ENCODE data around the gene KCNIP4. TPM values are rescaled to one million over a fixed set of nuclear protein-coding genes. Genes with fewer than 3 reads are reported as not detected.

KCNIP4 gene
- total and polyA plus RNA-seq, 9 of the 15 experiments (the other 6 are each of a cell fraction or from before 2014, with no cell fraction given) = 0.25 to 0.41 TPM; not detected in 7

DNA sequence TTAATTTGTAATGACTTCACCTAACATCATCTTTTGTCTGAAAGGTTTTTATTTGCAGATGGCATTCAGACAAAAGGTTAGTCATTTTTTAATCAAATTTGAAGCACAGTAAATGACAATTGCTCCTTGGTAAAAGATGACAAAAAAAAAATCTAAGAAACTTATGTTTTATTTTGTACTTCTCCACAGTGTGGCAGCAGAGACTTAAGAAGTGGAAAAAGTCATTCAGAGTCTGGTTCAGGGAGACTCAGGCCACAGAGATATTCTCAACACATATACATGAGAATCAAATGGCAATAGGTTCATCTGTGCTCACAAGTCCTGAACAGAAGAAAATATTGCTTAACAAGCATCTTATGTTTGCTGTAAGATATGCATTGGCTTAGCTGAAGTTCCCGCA, 436.2 kb downstream of the KCNIP4 start:
- no peaks in the 10 kb centered on the region for H3K79me2 ChIP-seq (ENCODE audit: control insufficient read depth, insufficient read depth, low read length)
- intact Hi-C loops (cut with micrococcal nuclease) (loop anchor here (2.0 kb wide), 1 partner anchor 256 kb away; no protein-coding TSS in a partner anchor), in situ Hi-C loops (cut with MboI) (no loop called here)
- no peak for TF ChIP-seq ZNF668 (CRISPR knock-in tag; IDR thresholded peaks at IDR 0.05)
- TF ChIP-seq ZNF232 (CRISPR knock-in tag; IDR thresholded peaks at IDR 0.05) = no peak
- TF ChIP-seq PATZ1 (CRISPR knock-in tag; IDR thresholded peaks at IDR 0.05; ENCODE audit: borderline replicate concordance) = no peak
- TF ChIP-seq, protein P1, sequence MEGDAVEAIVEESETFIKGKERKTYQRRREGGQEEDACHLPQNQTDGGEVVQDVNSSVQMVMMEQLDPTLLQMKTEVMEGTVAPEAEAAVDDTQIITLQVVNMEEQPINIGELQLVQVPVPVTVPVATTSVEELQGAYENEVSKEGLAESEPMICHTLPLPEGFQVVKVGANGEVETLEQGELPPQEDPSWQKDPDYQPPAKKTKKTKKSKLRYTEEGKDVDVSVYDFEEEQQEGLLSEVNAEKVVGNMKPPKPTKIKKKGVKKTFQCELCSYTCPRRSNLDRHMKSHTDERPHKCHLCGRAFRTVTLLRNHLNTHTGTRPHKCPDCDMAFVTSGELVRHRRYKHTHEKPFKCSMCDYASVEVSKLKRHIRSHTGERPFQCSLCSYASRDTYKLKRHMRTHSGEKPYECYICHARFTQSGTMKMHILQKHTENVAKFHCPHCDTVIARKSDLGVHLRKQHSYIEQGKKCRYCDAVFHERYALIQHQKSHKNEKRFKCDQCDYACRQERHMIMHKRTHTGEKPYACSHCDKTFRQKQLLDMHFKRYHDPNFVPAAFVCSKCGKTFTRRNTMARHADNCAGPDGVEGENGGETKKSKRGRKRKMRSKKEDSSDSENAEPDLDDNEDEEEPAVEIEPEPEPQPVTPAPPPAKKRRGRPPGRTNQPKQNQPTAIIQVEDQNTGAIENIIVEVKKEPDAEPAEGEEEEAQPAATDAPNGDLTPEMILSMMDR (IDR thresholded peaks at IDR 0.05 in 2 of 3, conservative IDR thresholded peaks at IDR 0.05 in 1 of 3; ENCODE audit: insufficient read depth in 2 of 3, low read depth in 1 of 3, low read length in 3 of 3) = peak in 1 of 3 experiments; percentile 13; a peak in 1 of 6 replicates
- no peak for TF ChIP-seq RBM34 (IDR thresholded peaks at IDR 0.05; ENCODE audit: borderline replicate concordance, insufficient read depth, low read length)
- TF ChIP-seq PHF21A (IDR thresholded peaks at IDR 0.05; ENCODE audit: borderline replicate concordance, low read depth) = no peak
- TF ChIP-seq RAD21 (CRISPR knock-in tag; conservative IDR thresholded peaks at IDR 0.05 in 1 of 2, IDR thresholded peaks at IDR 0.05 in 1 of 2) = peak in 1 of 2 experiments; percentile 22; a peak in 2 of 4 replicates
- H3K4me2 ChIP-seq (ENCODE audit: insufficient read depth, low read length) = no peak overlapping the region
- WGBS (ENCODE audit: insufficient coverage, low coverage, missing lambda C conversion rate) = 0% methylated on average over 1 of the region's 1 CpG
- H3K9ac ChIP-seq (ENCODE audit: insufficient read depth in 1 of 2, low read depth in 2 of 2, low read length in 2 of 2) = no peak overlapping the region
- no peaks in the 10 kb centered on the region for H3K27me3 ChIP-seq (ENCODE audit: control insufficient read depth in 2 of 2, insufficient read depth in 2 of 2, low read length in 2 of 2)
- ATAC-seq = no peak
- DNase-seq (ENCODE audit: extremely low read depth in 1 of 4, low spot score in 3 of 4) = peak in 1 of 4 experiments; percentile 1
- no peak for FAIRE-seq
- no peaks in the 10 kb centered on the region for H3K4me1 ChIP-seq (replicated peaks in 1 of 2; ENCODE audit: control insufficient read depth in 2 of 2, insufficient read depth in 2 of 2, low read length in 2 of 2)
- H3K36me3 ChIP-seq (ENCODE audit: control insufficient read depth, insufficient read depth, low read length) = no peaks in the 10 kb centered on the region
- no peak overlapping the region for H2AFZ ChIP-seq (ENCODE audit: low read depth, low read length)
- BruUV-seq (replicated peaks) = no TSS peak
- no peaks in the 10 kb centered on the region; the same call in 1 of the 2 replicates for H3K9me3 ChIP-seq (replicated peaks; ENCODE audit: control insufficient read depth, insufficient read depth, low read depth, low read length)
- no peak overlapping the region for H3K4me3 ChIP-seq
- ChIA-PET POLR2A (no interaction called here), CTCF (ENCODE audit: low intra/inter-chr PET ratio) (no interaction called here)
- no peaks in the 10 kb centered on the region for H3K9me1 ChIP-seq (ENCODE audit: control insufficient read depth, insufficient read depth, low read length)
- no peaks in the 10 kb centered on the region for H4K20me1 ChIP-seq (replicated peaks; ENCODE audit: control insufficient read depth, insufficient read depth, low read length)
- H3K27ac ChIP-seq (ENCODE audit: extremely low read depth, low read depth, low read length) = no peak overlapping the region
